NCI-H146 (cell line): Measurements from ENCODE around the gene WASF1.
"Not testable (repeated sequence)": the region's sequence is repeated elsewhere in the genome, so short reads cannot be mapped to it uniquely, and the experiment has no call there.

Experiments
- DNase-seq: peaks from one replicate; lab custom pipeline; 2025; lab: John Stamatoyannopoulos, UW

WASF1 gene

DNA sequence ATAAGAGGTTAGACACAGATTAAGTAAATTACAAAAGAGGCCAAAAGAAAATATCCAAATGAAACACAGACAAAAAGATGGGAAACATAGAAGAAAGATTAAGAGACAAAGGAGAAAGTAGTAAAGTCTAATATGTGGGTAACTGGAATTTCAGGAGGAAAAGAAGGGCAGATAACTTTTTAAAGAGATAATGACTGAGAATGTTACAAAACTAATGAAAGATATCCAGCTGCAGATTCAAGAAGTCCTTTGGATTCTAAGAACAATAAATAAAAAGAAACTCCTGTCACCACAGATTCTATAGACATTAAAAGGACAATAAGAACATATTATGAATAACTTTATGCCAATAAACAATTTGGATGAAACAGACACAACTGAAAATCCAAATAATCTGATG is 90.1 kb downstream of the WASF1 start:
- no peak for DNase-seq

DNA sequence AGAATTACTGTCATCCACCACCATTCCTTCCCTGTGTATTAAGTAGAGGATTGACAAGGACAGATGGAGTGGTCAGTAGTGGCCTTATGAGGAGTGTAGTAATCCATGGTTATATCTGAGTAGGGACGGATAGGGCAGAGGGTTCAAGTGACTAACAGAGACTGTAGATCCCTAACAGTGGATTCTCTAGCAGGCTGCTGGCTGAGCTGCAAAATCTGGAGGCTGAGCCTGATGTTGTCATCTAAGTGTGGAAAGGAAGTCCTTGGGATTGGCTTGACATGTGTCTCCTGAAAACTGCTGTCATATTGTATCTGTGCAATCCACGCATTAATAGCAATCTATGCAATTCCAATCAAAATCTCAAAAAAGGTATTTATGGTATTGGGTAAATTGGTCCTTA is 94.2 kb downstream of the WASF1 start:
- no peak for DNase-seq

DNA sequence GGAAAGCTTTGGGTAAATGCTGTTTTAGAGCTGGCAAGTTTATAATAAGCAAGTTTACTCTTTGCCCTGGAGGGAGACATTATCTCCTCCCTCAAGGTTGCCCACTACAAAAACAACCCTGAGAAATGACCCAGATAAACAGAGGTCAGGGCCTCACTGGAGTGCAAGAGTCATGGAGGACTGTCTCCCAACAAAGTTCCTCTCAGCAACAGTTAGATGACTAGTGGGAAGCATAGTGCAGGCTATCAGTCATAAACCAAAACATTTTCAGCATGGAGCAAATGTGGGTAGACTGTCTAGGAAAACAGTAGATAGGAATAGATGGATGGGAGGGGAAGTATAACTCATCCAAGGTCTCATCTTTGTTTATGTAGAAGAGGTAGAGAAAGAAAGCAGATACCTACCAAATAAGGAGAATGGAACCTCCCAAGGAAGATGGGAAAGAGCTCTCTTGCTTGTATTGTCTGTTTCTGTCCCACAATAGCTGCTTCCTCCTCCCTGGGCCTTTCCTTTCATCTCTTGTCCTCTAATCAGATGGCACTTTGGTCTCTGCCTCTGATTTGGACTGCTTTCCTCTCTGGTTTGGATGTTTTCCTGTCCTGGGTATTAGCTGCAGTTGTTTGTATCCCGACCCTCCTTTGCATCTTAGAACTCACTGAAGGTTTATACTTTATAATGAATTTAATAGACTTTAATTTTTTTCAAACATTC is 95.4 kb downstream of the WASF1 start:
- DNase-seq: no peak

DNA sequence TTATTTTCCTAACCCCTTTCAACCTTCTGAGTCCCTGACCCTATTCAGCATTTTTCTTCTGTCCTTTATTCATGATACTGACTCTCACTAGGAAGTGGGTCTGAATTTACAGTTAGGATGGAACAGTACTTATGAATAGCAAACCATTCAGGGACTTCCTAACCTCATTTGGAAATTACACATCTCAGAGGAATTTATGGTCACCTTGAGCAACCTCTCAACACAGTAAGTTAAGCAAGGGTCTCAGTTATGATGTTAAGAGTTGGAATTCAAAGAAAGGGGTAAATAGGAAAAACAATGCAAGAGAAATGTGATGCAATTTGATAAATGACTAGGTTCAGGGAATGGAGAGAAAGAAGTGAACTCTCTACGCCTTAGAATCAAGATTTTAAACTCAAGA is 104.1 kb downstream of the WASF1 start:
- no peak for DNase-seq

GRCh38 chr6:110073474-110073873 is 106.0 kb downstream of the WASF1 start:
- not testable (repeated sequence) for DNase-seq

- no peak for DNase-seq
Observed at GRCh38 chr6:110068592-110068967, 110.9 kb downstream of the WASF1 start.

GRCh38 chr6:110067837-110068591 is 111.5 kb downstream of the WASF1 start:
- DNase-seq: no peak

DNA sequence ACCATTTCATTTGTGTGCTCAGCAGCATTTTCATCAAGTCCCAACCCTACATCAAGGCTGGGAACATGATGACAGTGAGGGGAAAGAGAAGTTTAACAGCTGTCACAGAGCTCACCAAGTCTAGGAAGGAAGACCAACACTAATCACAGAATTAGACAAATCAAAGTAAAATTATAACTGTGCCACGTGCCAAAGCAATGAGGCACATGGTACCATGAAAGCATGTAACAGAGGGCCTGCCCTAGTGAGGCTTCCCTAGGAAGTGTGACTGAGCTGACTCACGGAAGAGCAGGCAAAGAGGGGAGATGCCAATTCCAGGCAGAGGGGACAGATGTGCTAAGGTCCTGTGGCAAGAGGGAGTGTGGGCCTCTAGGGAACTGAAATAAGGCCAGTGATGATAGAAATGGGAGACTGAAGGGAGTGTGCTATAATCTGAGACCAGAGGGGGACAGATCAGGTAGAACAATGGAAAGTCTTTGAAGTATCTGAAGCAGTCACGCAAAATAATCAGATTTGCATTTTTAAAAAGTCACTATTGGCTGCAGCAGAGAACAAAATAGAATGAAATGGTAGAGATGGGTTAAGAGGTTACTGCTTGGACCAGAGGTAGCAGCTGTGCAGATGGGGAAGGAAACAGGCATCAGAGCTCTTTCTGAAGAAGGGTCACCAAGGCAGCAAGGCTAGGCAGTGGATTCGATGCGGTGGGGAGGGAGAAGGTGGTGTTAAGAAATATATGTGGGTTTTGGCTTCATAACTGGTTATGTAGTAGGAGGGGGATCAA is 114.5 kb downstream of the WASF1 start:
- DNase-seq: no peak

DNA sequence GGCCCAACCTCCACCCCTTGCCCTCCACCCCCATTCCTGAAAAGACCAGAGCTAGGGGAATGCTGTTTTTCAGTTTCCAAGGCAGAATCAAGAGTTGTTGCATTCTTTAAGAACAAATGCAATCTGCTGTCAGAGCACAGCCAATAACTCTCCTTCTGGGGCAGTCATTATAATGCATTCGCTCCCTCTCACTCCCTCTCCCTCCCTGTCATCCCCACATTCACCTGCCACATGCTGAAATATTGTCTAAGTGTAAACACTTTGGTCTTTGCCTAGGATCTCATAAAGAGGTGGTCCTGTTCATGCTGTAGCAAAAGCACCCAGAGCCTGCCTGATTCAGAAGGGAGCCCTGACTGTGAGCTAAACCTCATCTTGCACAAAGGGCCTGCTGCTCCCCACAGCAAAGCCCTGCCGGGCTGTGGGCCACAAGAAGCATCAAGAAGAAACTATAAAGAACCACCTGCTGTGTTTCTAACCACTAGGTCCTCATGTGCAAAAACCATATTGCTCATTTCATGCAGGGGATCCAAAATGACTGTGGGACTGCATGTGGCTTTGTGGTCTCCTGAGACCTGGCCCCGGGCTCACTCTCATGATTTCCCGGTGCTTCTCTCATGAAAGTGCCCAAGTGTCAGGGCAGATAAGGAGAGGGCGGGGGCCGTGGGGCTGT is 115.7 kb downstream of the WASF1 start:
- DNase-seq: no peak

GRCh38 chr6:110055387-110055735 is 124.1 kb downstream of the WASF1 start:
- DNase-seq: peak; percentile 80

- DNase-seq: no peak
Observed at GRCh38 chr6:110054664-110055386, 124.6 kb downstream of the WASF1 start.

GRCh38 chr6:110053395-110054240 is 125.9 kb downstream of the WASF1 start:
- DNase-seq: peak; percentile 62

DNA sequence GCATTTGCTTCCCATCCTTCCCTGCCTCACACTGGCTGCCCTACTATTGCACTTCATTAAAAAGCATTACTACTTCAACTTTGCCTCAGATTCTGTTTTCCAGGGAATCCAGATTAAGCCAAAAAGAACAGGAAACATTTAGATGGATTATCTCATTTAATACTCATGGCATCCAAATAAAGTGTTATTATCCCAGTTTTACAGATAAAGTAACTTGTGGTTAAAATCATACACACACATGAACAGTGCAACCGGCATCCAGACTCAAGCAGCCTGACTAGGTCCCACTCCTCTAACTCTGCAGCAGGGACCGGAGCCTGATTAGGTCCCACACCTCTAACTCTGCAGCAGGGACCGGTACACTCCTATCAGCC is 129.0 kb downstream of the WASF1 start:
- no peak for DNase-seq
